GM19025 (cell line): ENCODE measurements around the gene APBB3.
"Not testable (repeated sequence)": the region's sequence is repeated elsewhere in the genome, so short reads cannot be mapped to it uniquely, and the experiment has no call there.

ENCODE experiments used
- ATAC-seq: cut with Tn5 transposase; IDR thresholded peaks from one replicate; pipeline ENCODE4 v1.9.1; 2021; ENCODE audit warnings: mild to moderate bottlenecking, low read depth, moderate library complexity; ENCODE audit not compliant: unreplicated experiment

Gene APBB3

DNA sequence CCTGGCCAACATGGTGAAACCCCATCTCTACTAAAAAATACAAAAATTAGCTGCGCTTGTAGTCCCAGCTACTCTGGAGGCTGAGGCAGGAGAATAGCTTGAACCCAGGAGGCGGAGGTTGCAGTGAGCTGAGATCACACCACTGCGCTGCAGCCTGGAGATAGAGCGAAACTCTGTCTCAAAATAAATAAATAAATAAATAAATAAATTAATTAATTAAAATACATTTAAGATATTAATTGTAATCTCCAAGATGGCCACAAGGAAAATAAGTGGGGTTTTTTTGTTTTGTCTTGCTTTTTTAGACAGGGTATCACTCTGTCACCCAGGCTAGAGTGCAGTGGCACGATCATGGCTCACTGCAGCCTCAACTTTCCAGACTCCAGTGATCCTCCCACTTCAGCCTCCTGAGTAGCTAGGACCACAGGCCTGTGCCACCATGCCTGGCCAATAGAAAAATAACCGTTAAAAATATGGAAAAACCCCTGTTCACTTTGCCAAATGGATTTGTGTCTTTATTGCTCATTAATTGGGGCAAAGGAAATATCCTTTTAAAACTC is 14.9 kb upstream of the APBB3 start:
- not testable (repeated sequence) for ATAC-seq

GRCh38 chr5:140576776-140577201 is 12.4 kb upstream of the APBB3 start:
- no peak for ATAC-seq

- ATAC-seq: no peak
These were observed 10.9 kb upstream of the APBB3 start for GRCh38 chr5:140575309-140575708.

GRCh38 chr5:140574165-140574564 is 9.8 kb upstream of the APBB3 start:
- no peak for ATAC-seq

DNA sequence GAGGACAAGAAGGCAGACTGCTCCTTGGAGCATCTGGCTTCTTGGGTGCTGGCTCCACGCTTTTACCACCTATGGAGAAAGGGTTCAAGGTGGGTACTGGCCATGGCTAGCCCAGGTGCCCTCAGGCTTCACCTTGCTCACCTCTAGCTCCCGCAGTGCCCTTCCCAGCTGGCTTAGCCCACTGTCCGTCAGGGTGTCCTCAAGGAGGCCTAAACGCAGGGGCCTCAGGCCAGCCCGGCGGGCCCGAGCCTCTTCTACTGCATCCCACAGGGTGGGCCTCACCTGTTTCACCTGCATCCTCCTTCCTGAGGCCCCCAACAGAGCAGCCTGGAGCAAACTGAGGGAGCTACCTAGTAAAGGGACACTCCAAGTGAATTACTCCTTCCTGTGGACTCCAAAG is 9.3 kb upstream of the APBB3 start:
- no peak for ATAC-seq

DNA sequence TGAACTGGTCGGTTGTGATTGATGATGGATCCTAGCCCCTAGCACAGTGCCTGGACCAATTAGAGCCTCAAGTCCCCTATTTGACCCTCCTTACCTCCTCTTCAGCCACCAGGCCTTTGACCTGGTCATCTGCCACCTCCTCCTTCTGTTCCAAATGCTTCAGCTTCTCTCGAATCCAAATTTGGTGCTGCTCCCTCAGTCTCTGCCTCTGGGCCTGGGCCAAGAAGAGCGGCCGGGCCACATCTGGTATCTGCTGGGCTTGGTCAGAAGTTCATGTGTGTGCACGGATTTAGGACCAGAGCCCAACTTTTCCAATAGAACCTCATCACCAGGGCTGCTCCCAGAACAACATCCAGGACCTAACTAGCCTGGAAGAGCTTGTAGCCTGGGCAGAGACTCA is 6.7 kb upstream of the APBB3 start:
- ATAC-seq: no peak

DNA sequence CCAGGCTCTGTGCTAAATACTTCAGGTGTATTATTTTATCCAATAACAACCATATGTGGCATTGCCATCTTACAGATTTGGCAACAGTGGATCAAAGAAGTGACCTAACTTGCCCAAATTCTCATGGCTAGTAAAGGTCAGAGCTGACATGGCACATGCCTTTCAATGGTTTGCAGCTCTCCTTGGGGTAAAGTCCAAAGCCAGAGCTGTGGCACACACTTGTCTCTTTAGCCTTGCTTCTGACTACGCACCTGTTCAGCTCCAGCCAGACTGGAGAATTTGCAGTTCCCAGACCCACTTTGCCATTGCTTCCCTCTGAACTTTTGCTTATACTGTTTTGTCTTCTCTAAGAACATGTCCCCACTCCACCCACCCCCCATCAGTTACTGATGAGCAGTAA is 6.1 kb upstream of the APBB3 start:
- no peak for ATAC-seq

DNA sequence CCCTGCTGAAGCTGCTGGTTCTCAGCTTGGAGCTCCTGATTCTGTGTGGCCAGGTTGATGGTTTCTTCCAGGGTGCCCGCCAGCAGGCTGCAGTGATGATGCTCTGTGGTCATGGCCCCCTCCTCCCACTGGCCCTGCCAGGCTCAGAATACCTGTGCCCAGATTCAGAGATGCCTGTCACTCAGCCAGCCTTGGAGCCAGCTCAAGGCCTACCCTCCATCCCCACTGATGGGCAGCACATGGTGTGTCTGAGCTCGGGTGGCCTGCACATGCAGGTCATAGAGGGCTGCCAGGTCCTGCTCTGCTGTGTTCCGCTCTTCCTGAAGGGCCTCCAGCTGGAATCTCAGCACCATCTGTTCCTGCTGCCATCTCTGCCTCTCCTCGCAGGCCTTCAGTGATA is 5.7 kb upstream of the APBB3 start:
- ATAC-seq: no peak

GRCh38 chr5:140569197-140569596 is 4.8 kb upstream of the APBB3 start:
- ATAC-seq: no peak

DNA sequence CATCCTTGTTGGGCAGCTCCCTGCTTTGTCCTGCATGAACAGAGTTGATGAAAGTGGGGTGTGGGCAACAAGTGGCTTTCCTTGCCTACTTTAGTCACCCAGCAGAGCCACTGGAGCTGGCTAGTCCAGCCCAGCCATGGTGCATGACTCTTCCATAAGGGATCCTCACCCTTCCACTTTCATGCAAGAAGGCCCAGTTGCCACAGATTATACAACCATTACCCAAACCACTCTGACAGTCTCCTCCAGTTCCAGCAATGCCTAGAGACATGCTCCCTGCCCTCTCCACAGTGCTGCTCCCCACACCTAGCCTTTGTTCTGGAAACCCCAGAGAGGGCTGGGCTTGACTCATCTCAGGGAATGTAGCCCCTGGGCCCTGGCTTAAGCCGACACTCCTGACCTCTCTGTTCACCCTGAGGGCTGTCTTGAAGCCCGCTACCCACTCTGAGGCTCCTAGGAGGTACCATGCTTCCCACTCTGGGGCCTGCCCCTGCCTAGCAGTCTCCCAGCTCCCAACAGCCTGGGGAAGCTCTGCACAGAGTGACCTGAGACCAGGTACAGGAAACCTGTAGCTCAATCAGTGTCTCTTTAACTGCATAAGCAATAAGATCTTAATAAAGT is 4.2 kb upstream of the APBB3 start:
- ATAC-seq: no peak

- no peak for ATAC-seq
These were observed 3.5 kb upstream of the APBB3 start for GRCh38 chr5:140567871-140568270.

GRCh38 chr5:140567136-140567818 is 2.9 kb upstream of the APBB3 start:
- no peak for ATAC-seq

DNA sequence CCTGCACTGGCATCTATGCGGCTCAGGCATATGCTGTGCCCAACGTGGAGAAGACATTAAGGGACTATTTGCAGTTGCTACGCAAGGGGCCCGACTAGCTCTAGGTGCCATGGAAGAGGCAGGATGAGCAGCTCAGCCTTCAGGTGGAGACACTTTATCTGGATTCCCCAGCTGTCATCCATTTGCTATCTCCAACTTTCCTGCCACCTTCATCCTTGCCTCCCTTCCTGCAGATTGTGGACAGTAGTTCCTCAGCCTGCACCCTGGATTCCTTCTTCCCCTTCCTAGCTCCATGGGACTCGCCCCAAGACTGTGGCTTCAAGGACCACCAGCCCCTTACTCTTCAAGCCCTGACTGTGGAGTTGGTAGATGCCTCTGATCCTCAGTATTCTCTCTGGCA is 2.3 kb upstream of the APBB3 start:
- no peak for ATAC-seq

- ATAC-seq: no peak
These were observed 1.3 kb upstream of the APBB3 start for GRCh38 chr5:140565780-140566095.

- ATAC-seq: peak; percentile 2
These were observed 804 bp upstream of the APBB3 start for GRCh38 chr5:140565024-140565779.

DNA sequence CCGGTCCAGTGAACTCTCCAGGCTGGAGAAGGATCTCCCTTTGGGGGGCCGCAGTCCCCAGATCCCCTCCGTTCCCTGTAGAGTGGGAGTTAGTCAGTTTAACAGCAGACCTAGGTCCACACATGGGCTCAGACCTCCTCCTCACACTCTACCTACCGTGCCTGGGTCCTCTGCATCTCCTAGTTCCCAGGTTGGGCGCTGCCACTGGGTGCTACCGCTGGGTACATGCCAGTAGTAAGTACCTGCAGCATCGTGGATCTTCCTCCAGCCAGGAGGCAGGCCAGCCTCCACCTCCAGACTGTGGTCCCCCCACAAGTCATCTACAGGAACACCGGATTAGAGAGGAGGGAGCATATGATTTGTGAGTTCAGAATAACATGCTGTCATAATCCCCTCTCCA is 802 bp downstream of the APBB3 start:
- no peak for ATAC-seq

- ATAC-seq: no peak
These were observed 2.5 kb downstream of the APBB3 start for GRCh38 chr5:140561753-140562523.

DNA sequence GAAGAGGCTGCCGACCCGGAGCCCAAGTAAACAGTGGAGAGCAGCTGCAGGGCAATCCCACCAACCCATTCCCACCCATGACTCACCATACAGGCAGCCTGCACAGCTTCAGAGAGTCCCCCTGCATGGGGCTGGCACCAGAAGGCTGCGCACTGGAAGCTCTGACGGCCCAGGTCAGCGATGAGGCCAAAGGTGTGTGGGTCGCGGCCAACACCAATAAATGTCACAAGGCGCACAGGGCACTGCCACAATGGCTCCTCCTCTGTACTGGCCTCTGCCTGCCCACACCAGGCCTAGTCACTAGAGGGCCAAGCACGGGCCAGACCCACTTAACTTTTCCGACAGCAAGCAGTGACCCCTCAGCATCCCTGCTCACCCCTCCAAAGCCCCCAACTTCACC is 4.2 kb downstream of the APBB3 start:
- ATAC-seq: no peak

GRCh38 chr5:140558542-140558941 is 5.9 kb downstream of the APBB3 start:
- ATAC-seq: no peak

- ATAC-seq: no peak
These were observed 6.4 kb downstream of the APBB3 start for GRCh38 chr5:140557965-140558364.
